ENCODE data around the gene UBE2J1.

Gene UBE2J1

DNA sequence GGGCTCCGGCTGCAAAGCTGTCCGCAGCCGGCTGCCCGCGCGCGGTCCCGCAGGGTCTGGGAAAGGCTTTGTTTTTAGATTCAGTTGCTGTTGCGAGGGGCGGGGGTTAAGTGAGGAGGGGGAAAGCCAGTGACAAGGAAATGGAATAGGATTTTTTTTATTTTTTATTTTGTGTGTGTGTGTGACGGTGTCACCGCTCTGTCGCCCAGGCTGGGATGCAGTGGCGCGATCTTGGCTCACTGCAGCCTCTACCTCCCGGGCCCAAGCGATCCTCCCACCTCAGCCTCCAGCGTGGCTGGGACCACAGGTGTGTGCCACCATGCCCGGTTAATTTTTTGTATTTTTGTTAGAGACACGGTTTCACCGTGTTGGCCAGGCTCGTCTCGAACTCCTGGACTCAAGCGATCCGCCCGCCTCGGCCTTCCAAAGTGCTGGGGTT lies 615 bp upstream of the UBE2J1 start:
- DNase-seq (ENCODE audit: low read depth) = no peak
- peak overlapping the region; percentile 46 for H3K4me3 ChIP-seq (ENCODE audit: low read depth, low read length)

GRCh38 chr6:89351671-89352277 lies 748 bp downstream of the UBE2J1 start:
- H3K4me3 ChIP-seq (ENCODE audit: low read depth, low read length) = peak overlapping the region; percentile 90
- TF ChIP-seq, protein P1, sequence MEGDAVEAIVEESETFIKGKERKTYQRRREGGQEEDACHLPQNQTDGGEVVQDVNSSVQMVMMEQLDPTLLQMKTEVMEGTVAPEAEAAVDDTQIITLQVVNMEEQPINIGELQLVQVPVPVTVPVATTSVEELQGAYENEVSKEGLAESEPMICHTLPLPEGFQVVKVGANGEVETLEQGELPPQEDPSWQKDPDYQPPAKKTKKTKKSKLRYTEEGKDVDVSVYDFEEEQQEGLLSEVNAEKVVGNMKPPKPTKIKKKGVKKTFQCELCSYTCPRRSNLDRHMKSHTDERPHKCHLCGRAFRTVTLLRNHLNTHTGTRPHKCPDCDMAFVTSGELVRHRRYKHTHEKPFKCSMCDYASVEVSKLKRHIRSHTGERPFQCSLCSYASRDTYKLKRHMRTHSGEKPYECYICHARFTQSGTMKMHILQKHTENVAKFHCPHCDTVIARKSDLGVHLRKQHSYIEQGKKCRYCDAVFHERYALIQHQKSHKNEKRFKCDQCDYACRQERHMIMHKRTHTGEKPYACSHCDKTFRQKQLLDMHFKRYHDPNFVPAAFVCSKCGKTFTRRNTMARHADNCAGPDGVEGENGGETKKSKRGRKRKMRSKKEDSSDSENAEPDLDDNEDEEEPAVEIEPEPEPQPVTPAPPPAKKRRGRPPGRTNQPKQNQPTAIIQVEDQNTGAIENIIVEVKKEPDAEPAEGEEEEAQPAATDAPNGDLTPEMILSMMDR (IDR thresholded peaks at IDR 0.05; ENCODE audit: low read depth, low read length) = no peak
- TF ChIP-seq MYC (IDR thresholded peaks at IDR 0.05; ENCODE audit: low read depth, low read length) (no peak), MAX (IDR thresholded peaks at IDR 0.05; ENCODE audit: low read depth, low read length) (no peak), POLR2A (IDR thresholded peaks at IDR 0.05; ENCODE audit: extremely low read depth, insufficient read length) (no peak)
- no peak for DNase-seq (ENCODE audit: low read depth)

More for the DNA sequence above, 615 bp upstream of the UBE2J1 start:
- TF ChIP-seq MYC (IDR thresholded peaks at IDR 0.05; ENCODE audit: low read depth, low read length) = no peak
- TF ChIP-seq MAX (IDR thresholded peaks at IDR 0.05; ENCODE audit: low read depth, low read length) = no peak
- no peak for TF ChIP-seq POLR2A (IDR thresholded peaks at IDR 0.05; ENCODE audit: extremely low read depth, insufficient read length)
- TF ChIP-seq, protein P1 (IDR thresholded peaks at IDR 0.05; ENCODE audit: low read depth, low read length) = no peak

DNA sequence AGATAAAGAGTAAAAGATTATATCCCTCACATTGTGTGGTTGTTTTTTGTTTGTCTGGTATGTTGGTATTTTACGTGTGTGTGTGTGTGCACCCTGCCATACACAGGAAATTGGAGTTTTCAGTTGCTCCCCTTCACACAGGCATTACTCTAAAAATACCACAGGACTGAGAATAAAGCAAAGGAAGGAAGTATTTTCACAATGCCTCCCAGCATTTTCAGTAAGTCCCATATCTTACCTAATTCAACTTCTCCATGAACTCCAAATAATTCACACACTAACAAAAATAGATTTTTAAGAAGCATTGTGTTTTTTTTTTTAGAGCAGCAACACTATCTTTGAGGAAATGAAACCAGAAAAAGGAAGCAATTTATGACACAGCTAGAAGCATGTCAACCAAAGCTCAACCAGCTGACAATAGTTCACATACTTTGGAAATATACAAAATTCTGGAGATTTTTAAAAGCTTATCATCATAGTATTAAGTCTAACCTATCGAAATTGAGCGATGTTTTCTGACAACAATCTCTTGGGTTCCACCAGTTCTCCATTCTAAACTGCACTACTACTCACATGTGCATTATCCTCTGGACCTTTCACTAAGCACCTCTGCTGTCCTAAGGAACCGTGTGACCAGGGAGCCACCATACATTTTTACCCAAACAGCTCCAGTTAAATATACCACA lies 2.1 kb downstream of the UBE2J1 start:
- TF ChIP-seq MYC (IDR thresholded peaks at IDR 0.05; ENCODE audit: low read depth, low read length) (peak; percentile 47; the same call in 1 of the 2 replicates), MAX (IDR thresholded peaks at IDR 0.05; ENCODE audit: low read depth, low read length) (no peak; the same call in 1 of the 2 replicates), POLR2A (IDR thresholded peaks at IDR 0.05; ENCODE audit: extremely low read depth, insufficient read length) (no peak)
- TF ChIP-seq, protein P1 (IDR thresholded peaks at IDR 0.05; ENCODE audit: low read depth, low read length) = no peak
- peak; percentile 78 for DNase-seq (ENCODE audit: low read depth)
- H3K4me3 ChIP-seq (ENCODE audit: low read depth, low read length) = peak overlapping the region; percentile 90

- no peak for DNase-seq (ENCODE audit: low read depth)
- TF ChIP-seq POLR2A (IDR thresholded peaks at IDR 0.05; ENCODE audit: extremely low read depth, insufficient read length) (no peak), MYC (IDR thresholded peaks at IDR 0.05; ENCODE audit: low read depth, low read length) (no peak), MAX (IDR thresholded peaks at IDR 0.05; ENCODE audit: low read depth, low read length) (no peak)
- no peak overlapping the region for H3K4me3 ChIP-seq (ENCODE audit: low read depth, low read length)
Observed at GRCh38 chr6:89348372-89348771, 4.2 kb downstream of the UBE2J1 start.

DNA sequence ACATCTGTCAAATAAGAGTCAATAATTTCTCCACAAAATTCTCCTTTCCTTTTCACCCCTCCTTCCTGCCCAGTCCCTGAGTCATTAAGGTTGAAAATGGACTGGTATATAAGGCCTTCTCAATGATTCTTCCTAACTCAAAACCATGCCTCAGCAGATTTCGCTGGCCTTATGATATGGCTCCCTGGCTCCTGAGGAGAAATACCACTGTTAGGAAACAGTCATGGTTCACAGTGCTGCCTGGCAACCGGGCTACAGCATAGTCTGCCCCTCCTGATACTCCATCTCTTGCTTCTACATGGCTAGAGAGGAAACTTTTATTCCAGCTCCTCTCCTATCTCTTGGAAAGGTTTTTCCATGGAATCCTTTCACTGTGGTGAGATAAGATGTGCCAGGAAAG lies 4.7 kb downstream of the UBE2J1 start:
- peak; percentile 24 for DNase-seq (ENCODE audit: low read depth)
- H3K4me3 ChIP-seq (ENCODE audit: low read depth, low read length) = no peak overlapping the region
- TF ChIP-seq MAX (IDR thresholded peaks at IDR 0.05; ENCODE audit: low read depth, low read length) = no peak

GRCh38 chr6:89346433-89346832 lies 6.1 kb downstream of the UBE2J1 start:
- TF ChIP-seq POLR2A (IDR thresholded peaks at IDR 0.05; ENCODE audit: extremely low read depth, insufficient read length) = no peak
- TF ChIP-seq, protein P1 (IDR thresholded peaks at IDR 0.05; ENCODE audit: low read depth, low read length) = no peak
- TF ChIP-seq MAX (IDR thresholded peaks at IDR 0.05; ENCODE audit: low read depth, low read length) = no peak
- no peak for TF ChIP-seq MYC (IDR thresholded peaks at IDR 0.05; ENCODE audit: low read depth, low read length)
- no peak for DNase-seq (ENCODE audit: low read depth)
- H3K4me3 ChIP-seq (ENCODE audit: low read depth, low read length) = no peak overlapping the region
